Measurements from ENCODE around the gene WDR41. TPM values are rescaled to one million over a fixed set of nuclear protein-coding genes. Genes with fewer than 3 reads are reported as not detected.

WDR41 gene
- total RNA-seq, 2 donors from 2014 or later: 24.6 to 26.1 TPM

- TF ChIP-seq CTCF (IDR thresholded peaks at IDR 0.05): no peak
- no peak for DNase-seq (ENCODE audit: low spot score)
- Histone ChIP-seq H3K36me3 (peaks cover 12% of the 10 kb centered on the region), H3K27me3 (no peaks in the 10 kb centered on the region), H3K4me1 (peaks cover 0 to 2% of the 10 kb centered on the region in 2 donors), H3K9me3 (no peaks in the 10 kb centered on the region), H3K4me3 (no peak overlapping the region), H3K27ac (no peak overlapping the region)
These were observed 79.1 kb downstream of the WDR41 start for GRCh38 chr5:77413049-77413448.

- H3K27ac ChIP-seq: no peak overlapping the region
- peaks cover 21% of the 10 kb centered on the region for H3K36me3 ChIP-seq
- no peaks in the 10 kb centered on the region for H3K9me3 ChIP-seq
- no peak overlapping the region for H3K4me3 ChIP-seq
- no peaks in the 10 kb centered on the region for H3K27me3 ChIP-seq
- H3K4me1 ChIP-seq: no peaks in the 10 kb centered on the region
- TF ChIP-seq CTCF (IDR thresholded peaks at IDR 0.05): no peak
- no peak for DNase-seq (ENCODE audit: low spot score)
These were observed 82.1 kb downstream of the WDR41 start for GRCh38 chr5:77409870-77410621.

GRCh38 chr5:77407152-77407551, 85.0 kb downstream of the WDR41 start:
- no peak for TF ChIP-seq CTCF (IDR thresholded peaks at IDR 0.05)
- Histone ChIP-seq H3K4me1 (no peaks in the 10 kb centered on the region), H3K27ac (no peak overlapping the region), H3K9me3 (no peaks in the 10 kb centered on the region), H3K36me3 (peaks cover 9% of the 10 kb centered on the region), H3K4me3 (no peak overlapping the region), H3K27me3 (no peaks in the 10 kb centered on the region)
- DNase-seq (ENCODE audit: low spot score): no peak

GRCh38 chr5:77402796-77403195, 89.3 kb downstream of the WDR41 start:
- peaks cover 9% of the 10 kb centered on the region for H3K36me3 ChIP-seq
- no peaks in the 10 kb centered on the region for H3K4me1 ChIP-seq
- no peak overlapping the region for H3K27ac ChIP-seq
- DNase-seq (ENCODE audit: low spot score): no peak
- no peak overlapping the region for H3K4me3 ChIP-seq
- no peaks in the 10 kb centered on the region for H3K9me3 ChIP-seq
- no peaks in the 10 kb centered on the region for H3K27me3 ChIP-seq
- no peak for TF ChIP-seq CTCF (IDR thresholded peaks at IDR 0.05)

GRCh38 chr5:77400645-77401044, 91.5 kb downstream of the WDR41 start:
- peaks cover 4% of the 10 kb centered on the region for H3K36me3 ChIP-seq
- no peak overlapping the region for H3K27ac ChIP-seq
- H3K4me1 ChIP-seq: no peaks in the 10 kb centered on the region
- no peak for TF ChIP-seq CTCF (IDR thresholded peaks at IDR 0.05)
- no peaks in the 10 kb centered on the region for H3K27me3 ChIP-seq
- DNase-seq (ENCODE audit: low spot score): no peak
- H3K9me3 ChIP-seq: no peaks in the 10 kb centered on the region
- H3K4me3 ChIP-seq: no peak overlapping the region

- no peak overlapping the region for H3K4me3 ChIP-seq
- H3K27me3 ChIP-seq: no peaks in the 10 kb centered on the region
- H3K9me3 ChIP-seq: no peaks in the 10 kb centered on the region
- H3K4me1 ChIP-seq: no peaks in the 10 kb centered on the region
- H3K36me3 ChIP-seq: no peaks in the 10 kb centered on the region
- no peak for DNase-seq (ENCODE audit: low spot score)
- H3K27ac ChIP-seq: no peak overlapping the region
- TF ChIP-seq CTCF (IDR thresholded peaks at IDR 0.05): no peak
These were observed 93.2 kb downstream of the WDR41 start for GRCh38 chr5:77398896-77399295.

Data from right atrium auricular region (tissue), 2 donors.